ENCODE results near the gene CALML5.

Gene CALML5

GRCh38 chr10:5500910-5501309 lies 1.5 kb upstream of the CALML5 start:
- no peak for DNase-seq (ENCODE audit: low read depth in 2 of 2)

GRCh38 chr10:5500162-5500670 lies 846 bp upstream of the CALML5 start:
- DNase-seq (ENCODE audit: low read depth in 2 of 2) = no peak

GRCh38 chr10:5498791-5499492 lies 428 bp downstream of the CALML5 start:
- DNase-seq (ENCODE audit: low read depth in 2 of 2) = no peak

GRCh38 chr10:5497948-5498730 lies 1.2 kb downstream of the CALML5 start:
- no peak for DNase-seq (ENCODE audit: low read depth in 2 of 2)

- DNase-seq (ENCODE audit: low read depth in 2 of 2) = no peak
Measured at GRCh38 chr10:5497289-5497688, 2.1 kb downstream of the CALML5 start.

GRCh38 chr10:5496261-5497250 lies 2.8 kb downstream of the CALML5 start:
- DNase-seq (ENCODE audit: low read depth in 2 of 2) = no peak

GRCh38 chr10:5494611-5495010 lies 4.8 kb downstream of the CALML5 start:
- DNase-seq (ENCODE audit: low read depth in 2 of 2) = no peak

- DNase-seq (ENCODE audit: low read depth in 2 of 2) = no peak
Measured at GRCh38 chr10:5493691-5494090, 5.7 kb downstream of the CALML5 start.

- DNase-seq (ENCODE audit: low read depth in 2 of 2) = no peak
Measured at GRCh38 chr10:5492929-5493576, 6.3 kb downstream of the CALML5 start.

GRCh38 chr10:5492322-5492855 lies 7.0 kb downstream of the CALML5 start:
- no peak for DNase-seq (ENCODE audit: low read depth in 2 of 2)

GRCh38 chr10:5491477-5491876 lies 7.9 kb downstream of the CALML5 start:
- DNase-seq (ENCODE audit: low read depth in 2 of 2) = no peak

- no peak for DNase-seq (ENCODE audit: low read depth in 2 of 2)
Measured at GRCh38 chr10:5490698-5491464, 8.5 kb downstream of the CALML5 start.

GRCh38 chr10:5490032-5490431 lies 9.3 kb downstream of the CALML5 start:
- DNase-seq (ENCODE audit: low read depth in 2 of 2) = no peak

- no peak for DNase-seq (ENCODE audit: low read depth in 2 of 2)
Measured at GRCh38 chr10:5488272-5489161, 10.9 kb downstream of the CALML5 start.

- DNase-seq (ENCODE audit: low read depth in 2 of 2) = no peak
Measured at GRCh38 chr10:5486853-5487235, 12.5 kb downstream of the CALML5 start.

GRCh38 chr10:5485948-5486852 lies 13.2 kb downstream of the CALML5 start:
- no peak for DNase-seq (ENCODE audit: low read depth in 2 of 2)

- DNase-seq (ENCODE audit: low read depth in 2 of 2) = no peak
Measured at GRCh38 chr10:5485290-5485689, 14.1 kb downstream of the CALML5 start.

GRCh38 chr10:5484205-5484604 lies 15.2 kb downstream of the CALML5 start:
- no peak for DNase-seq (ENCODE audit: low read depth in 2 of 2)

All from stimulated activated CD8-positive, alpha-beta memory T cell treated with anti-CD3 and anti-CD28 coated beads, Interleukin-15, amount 100 ng/mL, for 4 hours (primary cell).